A673 (cell line): ENCODE measurements around the gene USP25. TPM values are rescaled to one million over a fixed set of nuclear protein-coding genes. Genes with fewer than 3 reads are reported as not detected.

Source experiments
- BruUV-seq: library from RNA; stranded (reverse); fragments of 400-500 nt; replicated peaks from 2 replicates; lab custom pipeline; 2021; lab: Mats Ljungman, UMichigan
- CTCF ChIA-PET: fragments of 300-600 bp; sonication (Branson Sonifier 250); formaldehyde crosslinking; loops from one replicate; lab custom pipeline; 2022; ENCODE audit warnings: antibody characterized with exemption; lab: Charles Lee
- POLR2A ChIA-PET: fragments of 300-600 bp; sonication (Branson Sonifier 250); formaldehyde crosslinking; loops from one replicate; lab custom pipeline; 2022; ENCODE audit warnings: antibody characterized with exemption; ENCODE audit not compliant: low non-redundant PET; lab: Charles Lee
- DNase-seq: peaks from one replicate; pipeline ENCODE4 v3.0.0-alpha.2; 2015; ENCODE audit warnings: low spot score
- H3K27ac ChIP-seq: fragments of 200-600 bp; sonication (generic); 2 replicates; pipeline ENCODE4 v1.5.1; 2016; ENCODE audit warnings: mixed run types, low read depth, mild to moderate bottlenecking, mixed read lengths, antibody characterized with exemption, low read length; ENCODE audit not compliant: poor library complexity, severe bottlenecking
- H3K27me3 ChIP-seq: fragments of 200-600 bp; sonication (generic); replicated peaks from 2 replicates; pipeline ENCODE4 v1.6.1; 2017; ENCODE audit warnings: mixed run types, low read depth, mild to moderate bottlenecking, mixed read lengths, antibody characterized with exemption, low read length; ENCODE audit not compliant: insufficient read depth, poor library complexity
- H3K36me3 ChIP-seq: fragments of 200-600 bp; sonication (generic); 2 replicates; pipeline ENCODE4 v1.6.1; 2016; ENCODE audit warnings: mixed run types, mild to moderate bottlenecking, mixed read lengths, antibody characterized with exemption, low read length; ENCODE audit not compliant: insufficient read depth, poor library complexity, severe bottlenecking
- H3K4me1 ChIP-seq: fragments of 200-600 bp; sonication (generic); 2 replicates; pipeline ENCODE4 v1.6.1; 2017; ENCODE audit warnings: mixed run types, mild to moderate bottlenecking, mixed read lengths, antibody characterized with exemption, low read length; ENCODE audit not compliant: insufficient read depth, poor library complexity, severe bottlenecking
- H3K4me3 ChIP-seq: fragments of 200-600 bp; sonication (generic); 2 replicates; pipeline ENCODE4 v1.5.1; 2016; ENCODE audit warnings: low read depth, mixed run types, mild to moderate bottlenecking, mixed read lengths, low read length; ENCODE audit not compliant: poor library complexity, severe bottlenecking
- H3K9me3 ChIP-seq: fragments of 200-600 bp; sonication (generic); 2 replicates; pipeline ENCODE4 v1.6.1; 2016; ENCODE audit warnings: mixed run types, low read depth, mild to moderate bottlenecking, mixed read lengths, antibody characterized with exemption, low read length; ENCODE audit not compliant: poor library complexity, severe bottlenecking
- EZH2 ChIP-seq: fragments of 200-600 bp; sonication (generic); IDR thresholded peaks from 2 replicates; pipeline ENCODE4 v1.6.1; 2017; ENCODE audit warnings: borderline replicate concordance, low read depth, mild to moderate bottlenecking, mixed read lengths, antibody characterized with exemption, low read length; ENCODE audit not compliant: poor library complexity, severe bottlenecking
- intact Hi-C: fragments of 100-400 bp; cut with micrococcal nuclease; formaldehyde crosslinking; loops from one replicate; pipeline ENCODE4 v1.10.0; 2022; ENCODE audit not compliant: unreplicated experiment
- total RNA-seq: library from RNA; stranded (reverse); gene quantifications from 2 replicates; pipeline ENCODE4 v1.2.3, GENCODE V29; 2021
- TF ChIP-seq, protein P1 (sequence below): fragments of 300-800, 200-600 bp; sonication (generic); conservative IDR thresholded peaks from 2 replicates; pipeline ENCODE4 v1.5.1; 2017; ENCODE audit warnings: low read depth, mild to moderate bottlenecking, antibody characterized with exemption, low read length, moderate library complexity, mixed read lengths

USP25 gene
- total RNA-seq, 1 experiment from 2014 or later, result 27.5 TPM

DNA sequence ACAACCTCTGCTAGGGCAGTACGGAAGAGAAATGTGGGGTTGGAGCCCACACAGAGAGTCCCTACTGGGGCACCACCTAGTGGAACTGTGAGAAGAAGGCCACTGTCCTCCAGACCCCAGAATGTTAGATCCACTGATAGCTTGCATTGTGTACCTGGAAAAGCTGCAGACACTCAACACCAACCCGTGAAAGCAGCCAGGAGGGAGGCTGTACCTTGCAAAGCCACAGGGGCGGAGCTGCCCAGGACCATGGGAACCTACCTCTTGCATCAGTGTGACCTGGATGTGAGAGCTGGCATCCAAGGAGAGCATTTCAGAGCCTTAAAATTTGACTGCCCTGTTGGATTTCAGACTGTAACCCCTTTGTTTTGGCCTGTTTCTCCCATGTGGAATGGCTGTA is 85.5 kb downstream of the USP25 start:
- POLR2A ChIA-PET, result no interaction called here

DNA sequence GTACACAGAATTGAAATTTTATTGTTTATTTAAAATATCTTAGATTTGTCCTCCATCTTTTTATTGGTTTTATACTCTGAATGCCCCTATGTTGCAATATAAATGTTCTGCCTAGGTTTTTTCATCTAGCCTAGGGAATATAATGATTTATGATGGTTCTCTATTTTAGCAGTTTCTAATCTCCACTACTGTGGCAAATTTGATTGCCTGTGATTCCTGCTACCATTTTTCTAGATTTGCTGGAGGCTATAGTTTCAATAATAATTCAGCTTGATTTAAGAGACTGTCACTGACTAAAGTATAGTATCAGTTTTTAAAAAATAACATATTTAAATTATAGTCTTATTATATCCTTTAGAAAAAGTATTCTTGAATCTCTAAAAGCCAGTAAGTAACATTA is 90.5 kb downstream of the USP25 start:
- H3K36me3 ChIP-seq, result peaks cover 12% of the 10 kb centered on the region
- ChIA-PET POLR2A (no interaction called here), CTCF (no interaction called here)
- peaks cover 3% of the 10 kb centered on the region for H3K9me3 ChIP-seq
- TF ChIP-seq, protein P1, sequence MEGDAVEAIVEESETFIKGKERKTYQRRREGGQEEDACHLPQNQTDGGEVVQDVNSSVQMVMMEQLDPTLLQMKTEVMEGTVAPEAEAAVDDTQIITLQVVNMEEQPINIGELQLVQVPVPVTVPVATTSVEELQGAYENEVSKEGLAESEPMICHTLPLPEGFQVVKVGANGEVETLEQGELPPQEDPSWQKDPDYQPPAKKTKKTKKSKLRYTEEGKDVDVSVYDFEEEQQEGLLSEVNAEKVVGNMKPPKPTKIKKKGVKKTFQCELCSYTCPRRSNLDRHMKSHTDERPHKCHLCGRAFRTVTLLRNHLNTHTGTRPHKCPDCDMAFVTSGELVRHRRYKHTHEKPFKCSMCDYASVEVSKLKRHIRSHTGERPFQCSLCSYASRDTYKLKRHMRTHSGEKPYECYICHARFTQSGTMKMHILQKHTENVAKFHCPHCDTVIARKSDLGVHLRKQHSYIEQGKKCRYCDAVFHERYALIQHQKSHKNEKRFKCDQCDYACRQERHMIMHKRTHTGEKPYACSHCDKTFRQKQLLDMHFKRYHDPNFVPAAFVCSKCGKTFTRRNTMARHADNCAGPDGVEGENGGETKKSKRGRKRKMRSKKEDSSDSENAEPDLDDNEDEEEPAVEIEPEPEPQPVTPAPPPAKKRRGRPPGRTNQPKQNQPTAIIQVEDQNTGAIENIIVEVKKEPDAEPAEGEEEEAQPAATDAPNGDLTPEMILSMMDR, result no peak
- no peak overlapping the region for H3K4me3 ChIP-seq
- no TSS peak for BruUV-seq
- H3K4me1 ChIP-seq, result peaks cover 22% of the 10 kb centered on the region
- H3K27me3 ChIP-seq, result no peaks in the 10 kb centered on the region
- no peak overlapping the region for H3K27ac ChIP-seq
- intact Hi-C loops, result loop anchor here (10.0 kb wide), 1 partner anchor 186 kb away; no protein-coding TSS in a partner anchor
- no peak for DNase-seq

More for the DNA sequence above, 85.5 kb downstream of the USP25 start:
- TF ChIP-seq, protein P1, result no peak
- TF ChIP-seq EZH2, result no peak
- DNase-seq, result no peak
- no TSS peak for BruUV-seq
- intact Hi-C loops, result no loop called here
- Histone ChIP-seq H3K4me1 (no peaks in the 10 kb centered on the region), H3K36me3 (peaks cover 20% of the 10 kb centered on the region), H3K4me3 (no peak overlapping the region), H3K27me3 (no peaks in the 10 kb centered on the region), H3K9me3 (peaks cover 11% of the 10 kb centered on the region), H3K27ac (no peak overlapping the region)
- CTCF ChIA-PET, result no interaction called here

DNA sequence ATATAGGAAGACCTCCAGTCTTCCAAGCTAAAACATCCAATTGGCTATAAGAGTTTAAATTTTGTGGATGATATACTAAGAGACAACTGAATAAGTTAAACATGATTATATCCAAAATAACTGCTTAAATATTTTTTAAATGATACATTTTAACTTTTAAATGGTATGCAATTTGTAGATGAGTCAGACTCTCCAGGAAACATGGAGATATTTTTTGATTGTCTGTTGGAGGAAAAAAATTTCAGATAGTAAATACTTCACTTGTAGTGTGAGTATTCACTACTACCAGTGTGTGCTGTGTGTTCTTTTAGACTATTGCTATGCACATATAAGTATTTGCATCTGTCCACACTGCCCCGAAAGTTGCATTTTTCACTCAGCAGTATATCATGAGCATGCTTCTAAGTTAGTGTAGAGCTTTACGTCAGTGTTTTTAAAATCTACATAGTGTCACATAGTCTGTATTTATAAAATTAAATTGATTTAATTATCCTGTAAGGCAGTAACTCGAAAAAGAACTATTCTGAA is 91.1 kb downstream of the USP25 start:
- intact Hi-C loops, result loop anchor here (10.0 kb wide), 1 partner anchor 186 kb away; no protein-coding TSS in a partner anchor
- Histone ChIP-seq H3K27me3 (no peaks in the 10 kb centered on the region), H3K4me3 (no peak overlapping the region), H3K4me1 (peaks cover 22% of the 10 kb centered on the region), H3K9me3 (no peaks in the 10 kb centered on the region), H3K36me3 (peaks cover 10% of the 10 kb centered on the region), H3K27ac (no peak overlapping the region)
- TF ChIP-seq EZH2, result no peak
- TF ChIP-seq, protein P1, result no peak
- DNase-seq, result no peak
- ChIA-PET POLR2A (no interaction called here), CTCF (no interaction called here)
- no TSS peak for BruUV-seq
